H1 (cell line): ENCODE measurements around the gene FCMR.

Source experiments
- EP300 ChIP-seq, 2 experiments: IDR thresholded peaks; 1 replicate in 1 of 2; 2 replicates in 1 of 2; pipeline ENCODE4 v1.6.1; 2011 to 2012; ENCODE audit warnings: low read depth in 2 of 2, low read length in 2 of 2, mild to moderate bottlenecking in 2 of 2, borderline replicate concordance in 1 of 2, inconsistent platforms in 1 of 2, moderate library complexity in 1 of 2
- EZH2 ChIP-seq: fragments of 200-600 bp; sonication (generic); IDR thresholded peaks from 2 replicates; pipeline ENCODE4 v1.7.1; 2012; ENCODE audit warnings: low read depth, mild to moderate bottlenecking, moderate library complexity, low read length, inconsistent platforms; ENCODE audit not compliant: severe bottlenecking
- JUN ChIP-seq: IDR thresholded peaks from 2 replicates; pipeline ENCODE4 v1.6.1; 2011; ENCODE audit warnings: low read depth, mild to moderate bottlenecking, improper control_type of control experiment, low read length
- POLR2A ChIP-seq, 2 experiments: IDR thresholded peaks; 1 replicate in 1 of 2; 2 replicates in 1 of 2; pipeline ENCODE4 v1.6.1; 2011; ENCODE audit warnings: low read depth in 2 of 2, low read length in 2 of 2, mild to moderate bottlenecking in 2 of 2; ENCODE audit errors: control extremely low read depth in 1 of 2
- SP2 ChIP-seq: IDR thresholded peaks from 2 replicates; pipeline ENCODE4 v1.6.1; 2012; ENCODE audit warnings: mild to moderate bottlenecking, low read length, inconsistent platforms
- TF ChIP-seq, protein P1 (sequence below), 3 experiments: IDR thresholded peaks; 1 replicate in 2 of 3; 2 replicates in 1 of 3; pipeline versions ENCODE4 v1.5.1 to v1.6.1; 2011; ENCODE audit warnings: low read length in 3 of 3, mild to moderate bottlenecking in 3 of 3, inconsistent platforms in 2 of 3, low read depth in 1 of 3, moderate library complexity in 1 of 3; ENCODE audit not compliant: insufficient read depth in 1 of 3; ENCODE audit errors: control extremely low read depth in 1 of 3

GRCh38 chr1:206918076-206918475 is 3.7 kb downstream of the FCMR start:
- no peak for TF ChIP-seq SP2
- no peak for TF ChIP-seq EZH2
- TF ChIP-seq POLR2A (IDR thresholded peaks at IDR 0.05; ENCODE audit: control extremely low read depth in 1 of 2, low read depth in 2 of 2, low read length in 2 of 2), result no peak
- TF ChIP-seq EP300 (IDR thresholded peaks at IDR 0.05; ENCODE audit: borderline replicate concordance in 1 of 2, low read depth in 2 of 2, low read length in 2 of 2), result no peak
- TF ChIP-seq, protein P1, sequence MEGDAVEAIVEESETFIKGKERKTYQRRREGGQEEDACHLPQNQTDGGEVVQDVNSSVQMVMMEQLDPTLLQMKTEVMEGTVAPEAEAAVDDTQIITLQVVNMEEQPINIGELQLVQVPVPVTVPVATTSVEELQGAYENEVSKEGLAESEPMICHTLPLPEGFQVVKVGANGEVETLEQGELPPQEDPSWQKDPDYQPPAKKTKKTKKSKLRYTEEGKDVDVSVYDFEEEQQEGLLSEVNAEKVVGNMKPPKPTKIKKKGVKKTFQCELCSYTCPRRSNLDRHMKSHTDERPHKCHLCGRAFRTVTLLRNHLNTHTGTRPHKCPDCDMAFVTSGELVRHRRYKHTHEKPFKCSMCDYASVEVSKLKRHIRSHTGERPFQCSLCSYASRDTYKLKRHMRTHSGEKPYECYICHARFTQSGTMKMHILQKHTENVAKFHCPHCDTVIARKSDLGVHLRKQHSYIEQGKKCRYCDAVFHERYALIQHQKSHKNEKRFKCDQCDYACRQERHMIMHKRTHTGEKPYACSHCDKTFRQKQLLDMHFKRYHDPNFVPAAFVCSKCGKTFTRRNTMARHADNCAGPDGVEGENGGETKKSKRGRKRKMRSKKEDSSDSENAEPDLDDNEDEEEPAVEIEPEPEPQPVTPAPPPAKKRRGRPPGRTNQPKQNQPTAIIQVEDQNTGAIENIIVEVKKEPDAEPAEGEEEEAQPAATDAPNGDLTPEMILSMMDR (IDR thresholded peaks at IDR 0.05; ENCODE audit: control extremely low read depth in 1 of 3, insufficient read depth in 1 of 3, low read depth in 1 of 3, low read length in 3 of 3), result no peak
- no peak for TF ChIP-seq JUN
